Hepatocyte (in vitro differentiated cells): Measurements from ENCODE around the gene IGF2BP3.

Source experiments
- EZH2phosphoT487 ChIP-seq: fragments of 200-600 bp; sonication (generic); IDR thresholded peaks from one replicate; pipeline ENCODE4 v1.6.1; 2018; ENCODE audit warnings: antibody characterized with exemption, mild to moderate bottlenecking, low read depth, moderate library complexity; ENCODE audit not compliant: unreplicated experiment, severe bottlenecking
- TF ChIP-seq, protein P1 (sequence below): fragments of 200-600 bp; sonication (generic); IDR thresholded peaks from 2 replicates; pipeline ENCODE4 v1.5.1; 2016; ENCODE audit warnings: antibody characterized with exemption, mild to moderate bottlenecking; ENCODE audit not compliant: poor library complexity

DNA sequence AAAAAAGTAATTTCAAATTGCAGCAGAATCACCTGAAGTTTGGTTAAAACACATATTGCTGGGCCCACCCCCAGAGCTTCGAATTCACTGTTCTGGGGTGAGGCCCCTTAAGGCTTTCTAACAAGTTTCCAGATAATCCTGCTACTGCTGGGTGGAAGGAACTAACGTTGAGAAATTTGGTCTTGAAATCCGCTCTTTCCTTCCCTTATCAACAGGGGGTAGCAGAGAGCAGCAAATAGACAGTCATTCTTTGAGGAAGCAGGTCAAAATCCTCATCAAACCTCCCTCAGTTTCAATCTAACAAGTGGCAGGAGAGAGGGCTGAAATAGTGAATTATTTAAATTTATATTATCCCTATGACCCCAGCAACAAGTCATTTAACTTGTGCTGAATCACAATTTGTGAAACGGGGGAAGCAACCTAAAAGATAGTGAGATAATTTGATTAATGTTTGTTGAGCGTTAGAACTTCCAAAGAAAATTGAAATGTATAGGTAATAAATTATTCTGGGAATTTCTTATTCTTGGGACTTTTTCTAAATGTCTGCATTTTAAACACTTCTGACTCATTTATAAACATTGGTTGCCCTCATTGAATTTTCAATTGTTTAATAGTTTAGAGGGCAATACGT is 192.8 kb downstream of the IGF2BP3 start:
- TF ChIP-seq, protein P1, sequence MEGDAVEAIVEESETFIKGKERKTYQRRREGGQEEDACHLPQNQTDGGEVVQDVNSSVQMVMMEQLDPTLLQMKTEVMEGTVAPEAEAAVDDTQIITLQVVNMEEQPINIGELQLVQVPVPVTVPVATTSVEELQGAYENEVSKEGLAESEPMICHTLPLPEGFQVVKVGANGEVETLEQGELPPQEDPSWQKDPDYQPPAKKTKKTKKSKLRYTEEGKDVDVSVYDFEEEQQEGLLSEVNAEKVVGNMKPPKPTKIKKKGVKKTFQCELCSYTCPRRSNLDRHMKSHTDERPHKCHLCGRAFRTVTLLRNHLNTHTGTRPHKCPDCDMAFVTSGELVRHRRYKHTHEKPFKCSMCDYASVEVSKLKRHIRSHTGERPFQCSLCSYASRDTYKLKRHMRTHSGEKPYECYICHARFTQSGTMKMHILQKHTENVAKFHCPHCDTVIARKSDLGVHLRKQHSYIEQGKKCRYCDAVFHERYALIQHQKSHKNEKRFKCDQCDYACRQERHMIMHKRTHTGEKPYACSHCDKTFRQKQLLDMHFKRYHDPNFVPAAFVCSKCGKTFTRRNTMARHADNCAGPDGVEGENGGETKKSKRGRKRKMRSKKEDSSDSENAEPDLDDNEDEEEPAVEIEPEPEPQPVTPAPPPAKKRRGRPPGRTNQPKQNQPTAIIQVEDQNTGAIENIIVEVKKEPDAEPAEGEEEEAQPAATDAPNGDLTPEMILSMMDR = peak; percentile 73
- TF ChIP-seq EZH2phosphoT487 = no peak
